ENCODE measurements around the gene KRTAP10-9.

- TF ChIP-seq, protein P1, sequence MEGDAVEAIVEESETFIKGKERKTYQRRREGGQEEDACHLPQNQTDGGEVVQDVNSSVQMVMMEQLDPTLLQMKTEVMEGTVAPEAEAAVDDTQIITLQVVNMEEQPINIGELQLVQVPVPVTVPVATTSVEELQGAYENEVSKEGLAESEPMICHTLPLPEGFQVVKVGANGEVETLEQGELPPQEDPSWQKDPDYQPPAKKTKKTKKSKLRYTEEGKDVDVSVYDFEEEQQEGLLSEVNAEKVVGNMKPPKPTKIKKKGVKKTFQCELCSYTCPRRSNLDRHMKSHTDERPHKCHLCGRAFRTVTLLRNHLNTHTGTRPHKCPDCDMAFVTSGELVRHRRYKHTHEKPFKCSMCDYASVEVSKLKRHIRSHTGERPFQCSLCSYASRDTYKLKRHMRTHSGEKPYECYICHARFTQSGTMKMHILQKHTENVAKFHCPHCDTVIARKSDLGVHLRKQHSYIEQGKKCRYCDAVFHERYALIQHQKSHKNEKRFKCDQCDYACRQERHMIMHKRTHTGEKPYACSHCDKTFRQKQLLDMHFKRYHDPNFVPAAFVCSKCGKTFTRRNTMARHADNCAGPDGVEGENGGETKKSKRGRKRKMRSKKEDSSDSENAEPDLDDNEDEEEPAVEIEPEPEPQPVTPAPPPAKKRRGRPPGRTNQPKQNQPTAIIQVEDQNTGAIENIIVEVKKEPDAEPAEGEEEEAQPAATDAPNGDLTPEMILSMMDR (IDR thresholded peaks at IDR 0.05; ENCODE audit: insufficient read depth, low read length, poor library complexity, severe bottlenecking), result no peak
- TF ChIP-seq EZH2phosphoT487 (conservative IDR thresholded peaks at IDR 0.05; ENCODE audit: low read length), result no peak
These were observed 3.3 kb upstream of the KRTAP10-9 start for GRCh38 chr21:44623575-44623974.
